Measurements from ENCODE around the gene COA7.

COA7 gene

GRCh38 chr1:52640697-52641096 is 57.5 kb downstream of the COA7 start (continued):
- TF ChIP-seq ZSCAN4 (tag by site-specific recombination; IDR thresholded peaks at IDR 0.05): no peak
- no peak for TF ChIP-seq SETDB1 (IDR thresholded peaks at IDR 0.05; ENCODE audit: insufficient read length, low read length)
- TF ChIP-seq ZNF449 (tag by site-specific recombination; IDR thresholded peaks at IDR 0.05): no peak
- no peak for TF ChIP-seq ZNF596 (tag by site-specific recombination; IDR thresholded peaks at IDR 0.05)
- TF ChIP-seq CTCF (tag by site-specific recombination; IDR thresholded peaks at IDR 0.05): no peak

GRCh38 chr1:52637946-52638345 is 60.2 kb downstream of the COA7 start:
- Histone ChIP-seq H3K4me3 (ENCODE audit: low read depth, low read length) (no peak overlapping the region), H3K9me3 (ENCODE audit: control insufficient read depth, insufficient read depth, low read depth, low read length) (no peaks in the 10 kb centered on the region), H3K27ac (ENCODE audit: extremely low read depth, low read depth, low read length) (no peak overlapping the region), H3K4me1 (ENCODE audit: control insufficient read depth, insufficient read depth, low read length) (no peaks in the 10 kb centered on the region), H3K36me3 (ENCODE audit: control insufficient read depth in 2 of 2, insufficient read depth in 1 of 2, low read length in 2 of 2) (no peaks in the 10 kb centered on the region)
- no peak for TF ChIP-seq ZNF513 (tag by site-specific recombination; IDR thresholded peaks at IDR 0.05)
- no peak for TF ChIP-seq OSR2 (tag by site-specific recombination; IDR thresholded peaks at IDR 0.05)
- no peak for TF ChIP-seq ZNF707 (tag by site-specific recombination; IDR thresholded peaks at IDR 0.05)
- TF ChIP-seq ZNF169 (tag by site-specific recombination; IDR thresholded peaks at IDR 0.05): no peak
- TF ChIP-seq ZNF843 (tag by site-specific recombination; IDR thresholded peaks at IDR 0.05): no peak
- TF ChIP-seq ZNF362 (tag by site-specific recombination; IDR thresholded peaks at IDR 0.05): no peak
- no peak for TF ChIP-seq SCRT2 (tag by site-specific recombination; IDR thresholded peaks at IDR 0.05)
- no peak for TF ChIP-seq ZNF610 (tag by site-specific recombination; IDR thresholded peaks at IDR 0.05; ENCODE audit: borderline replicate concordance)
- no peak for TF ChIP-seq PRDM6 (tag by site-specific recombination; IDR thresholded peaks at IDR 0.05)
- TF ChIP-seq ZNF221 (tag by site-specific recombination; IDR thresholded peaks at IDR 0.05; ENCODE audit: borderline replicate concordance): no peak
- CTCF ChIA-PET: no interaction called here
- POLR2A ChIA-PET: no interaction called here
